ENCODE data around the gene CLBA1.

Gene CLBA1

DNA sequence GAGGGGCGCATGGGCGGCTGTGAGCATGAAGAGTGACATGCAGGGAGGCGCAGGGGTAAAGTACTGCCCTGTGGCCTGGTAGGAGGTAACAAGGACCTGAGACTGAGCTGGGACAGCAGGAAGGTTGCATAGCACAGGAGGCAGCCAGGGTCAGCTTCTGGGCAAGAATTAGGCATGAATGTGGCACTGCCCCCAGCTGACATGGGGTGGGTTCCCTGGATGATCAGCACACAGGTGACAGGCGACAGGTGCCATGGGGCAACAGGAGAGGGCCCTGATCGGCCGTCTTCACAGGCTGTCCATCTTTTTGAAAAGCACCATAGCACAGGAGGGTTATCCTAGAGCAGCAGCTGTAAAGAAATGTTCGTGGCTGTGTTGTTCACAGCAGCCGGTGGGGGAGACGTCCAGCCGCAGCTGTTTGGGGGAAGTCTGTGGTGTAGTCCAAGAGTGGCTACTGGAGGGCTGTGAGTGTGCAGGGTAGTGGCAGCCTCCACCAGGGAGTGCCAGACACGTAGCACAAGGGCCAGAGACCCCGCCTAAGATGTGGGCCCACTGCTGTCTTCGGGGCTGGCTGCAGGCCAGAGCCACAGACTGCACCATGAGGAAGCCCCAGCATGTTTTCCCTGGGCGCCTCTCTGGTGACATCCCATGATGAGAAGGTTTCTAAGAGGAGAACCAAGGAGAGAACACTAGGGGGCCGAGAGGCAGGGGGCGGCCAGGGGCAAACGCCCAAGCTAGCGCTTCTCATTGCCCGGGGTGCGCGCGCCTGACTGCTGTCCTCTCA, 8.4 kb downstream of the CLBA1 start:
- DNase-seq = peak in 1 of 10 donors; percentile 73
- intact Hi-C loops (cut with DNase I) = no loop called here

DNA sequence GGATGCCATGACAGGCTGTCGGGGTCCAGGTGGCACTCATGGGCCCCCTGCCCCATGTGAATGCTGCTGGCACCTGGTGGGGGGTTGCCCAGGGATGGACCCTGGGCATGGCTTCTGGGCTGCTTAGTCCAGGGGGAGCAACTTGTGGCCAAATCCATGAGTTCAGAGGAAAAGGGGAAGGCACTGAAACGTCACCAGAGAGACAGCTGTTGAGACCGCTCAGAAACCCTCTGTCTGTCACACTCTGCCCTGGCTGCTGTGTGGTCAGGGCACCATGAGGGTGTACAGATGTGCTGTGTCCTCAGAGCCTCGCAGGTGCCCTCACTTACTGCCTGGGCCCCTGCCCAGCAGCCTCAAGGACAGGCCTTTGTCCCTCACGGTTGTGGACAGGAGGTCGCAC, 9.4 kb downstream of the CLBA1 start:
- intact Hi-C loops (cut with DNase I) = no loop called here
- peak in 1 of 10 donors; percentile 57 for DNase-seq

DNA sequence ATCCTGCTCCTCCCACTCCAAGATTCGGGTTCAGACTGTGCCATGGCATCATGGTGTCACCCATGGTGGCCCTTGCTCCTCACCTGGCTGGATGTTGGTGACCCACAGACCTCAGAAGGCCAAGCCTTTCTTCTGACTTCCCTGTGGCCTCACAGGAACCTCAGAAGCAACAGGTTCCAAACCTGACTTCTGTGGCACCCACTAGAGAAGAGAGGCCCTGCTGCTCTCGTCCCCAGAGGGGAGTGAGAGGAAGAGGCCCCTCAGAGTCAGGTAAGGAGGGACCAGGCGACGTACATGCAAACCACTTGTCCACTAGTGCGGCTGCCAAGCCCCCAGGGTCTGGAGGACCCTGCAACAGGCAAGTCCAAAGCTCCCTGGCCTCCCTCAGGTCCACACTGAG, 10.4 kb downstream of the CLBA1 start:
- DNase-seq = no peak
- intact Hi-C loops (cut with DNase I) = no loop called here

DNA sequence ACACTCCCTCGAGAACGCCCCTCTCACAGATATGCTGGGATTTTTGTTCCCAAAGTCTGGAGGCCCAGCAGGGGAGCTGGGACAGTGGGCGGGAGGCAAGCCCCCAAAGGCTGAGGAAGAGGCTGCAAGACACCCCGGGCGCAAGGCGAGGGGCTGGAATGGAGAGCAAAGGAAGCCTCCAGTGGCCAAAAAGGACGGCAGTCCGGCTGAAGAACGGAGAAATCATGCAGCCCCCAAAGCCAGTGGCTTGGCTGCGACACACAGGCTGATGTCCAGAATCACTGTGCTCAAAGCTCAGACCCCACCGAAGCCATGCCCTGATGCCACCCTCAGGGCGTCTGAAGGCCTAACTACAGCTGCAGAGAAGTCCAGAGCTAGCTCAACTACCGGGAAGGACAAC, 10.9 kb downstream of the CLBA1 start:
- intact Hi-C loops (cut with DNase I) = no loop called here
- DNase-seq = no peak

DNA sequence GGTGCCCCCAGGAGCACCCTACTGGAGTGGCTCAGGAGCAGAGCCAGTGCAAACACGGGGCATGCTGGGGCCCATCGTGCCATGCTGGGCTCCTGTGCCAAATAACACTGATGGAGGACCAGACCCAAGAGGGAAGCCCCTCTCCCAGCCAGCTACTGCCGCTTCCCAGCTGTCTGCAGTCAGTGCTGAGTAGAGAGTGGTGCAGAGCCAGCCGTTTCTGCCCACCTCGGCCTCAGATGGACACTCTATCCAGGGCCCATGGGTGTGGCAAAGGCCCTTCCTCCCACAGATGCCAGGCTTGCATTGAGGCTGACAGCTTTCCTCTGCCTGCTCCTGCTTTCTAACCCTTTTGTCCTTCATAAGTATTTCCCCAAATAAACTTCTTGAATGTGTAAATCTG, 13.2 kb downstream of the CLBA1 start:
- intact Hi-C loops (cut with DNase I) = no loop called here
- DNase-seq = peak in 1 of 10 donors; percentile 23

DNA sequence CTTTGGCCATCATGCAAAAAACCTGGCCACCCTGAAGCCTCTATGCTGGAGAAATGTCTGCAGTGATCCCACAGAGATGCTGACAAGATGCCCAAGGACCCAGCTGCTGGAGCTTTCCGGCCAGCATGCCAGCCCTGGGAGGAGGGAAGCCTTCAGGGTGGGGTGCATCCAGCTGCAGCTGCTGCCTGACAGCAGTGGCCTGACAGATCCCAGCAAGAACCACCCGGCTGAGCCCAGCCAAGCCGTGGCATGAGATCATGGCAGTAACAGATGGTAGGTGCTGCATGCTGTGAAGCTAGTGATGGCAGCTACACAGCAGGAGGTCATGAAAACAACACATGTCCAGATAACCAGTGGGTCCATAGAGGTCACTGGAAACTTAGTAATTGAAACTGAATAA, 13.8 kb downstream of the CLBA1 start:
- DNase-seq = peak in 1 of 10 donors; percentile 56
- intact Hi-C loops (cut with DNase I) = no loop called here

DNA sequence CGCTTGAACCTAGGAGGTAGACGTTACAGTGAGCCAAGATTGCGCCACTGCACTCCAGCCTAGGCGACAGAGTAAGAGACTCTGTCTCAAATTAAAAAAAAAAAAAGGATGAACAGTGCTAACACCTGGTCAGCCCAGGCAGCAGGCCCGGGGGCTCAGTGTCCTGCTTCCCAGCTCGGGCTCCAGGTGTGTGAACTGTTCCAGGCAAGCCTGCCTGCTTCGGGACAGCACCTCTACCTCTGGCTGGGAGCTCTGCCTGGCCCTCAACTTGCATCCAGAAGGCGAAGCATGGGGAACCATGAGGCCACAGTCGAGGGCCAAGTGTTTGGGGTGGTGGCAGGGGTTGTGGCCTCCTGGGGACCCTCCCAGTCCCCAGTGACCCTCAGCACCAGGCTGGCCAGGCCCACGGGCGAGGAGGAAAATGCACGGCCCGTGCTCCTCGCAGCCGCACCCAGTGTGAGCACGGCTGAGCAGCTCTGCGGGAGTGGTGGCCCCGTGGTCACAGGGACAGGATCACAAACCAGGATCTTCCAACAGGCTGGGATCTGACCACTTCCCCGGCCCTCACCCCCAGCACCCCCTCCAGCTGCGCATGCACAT, 19.8 kb downstream of the CLBA1 start:
- peak in 2 of 10 donors; percentile 73 to 76 for DNase-seq
- intact Hi-C loops (cut with DNase I) = no loop called here

DNA sequence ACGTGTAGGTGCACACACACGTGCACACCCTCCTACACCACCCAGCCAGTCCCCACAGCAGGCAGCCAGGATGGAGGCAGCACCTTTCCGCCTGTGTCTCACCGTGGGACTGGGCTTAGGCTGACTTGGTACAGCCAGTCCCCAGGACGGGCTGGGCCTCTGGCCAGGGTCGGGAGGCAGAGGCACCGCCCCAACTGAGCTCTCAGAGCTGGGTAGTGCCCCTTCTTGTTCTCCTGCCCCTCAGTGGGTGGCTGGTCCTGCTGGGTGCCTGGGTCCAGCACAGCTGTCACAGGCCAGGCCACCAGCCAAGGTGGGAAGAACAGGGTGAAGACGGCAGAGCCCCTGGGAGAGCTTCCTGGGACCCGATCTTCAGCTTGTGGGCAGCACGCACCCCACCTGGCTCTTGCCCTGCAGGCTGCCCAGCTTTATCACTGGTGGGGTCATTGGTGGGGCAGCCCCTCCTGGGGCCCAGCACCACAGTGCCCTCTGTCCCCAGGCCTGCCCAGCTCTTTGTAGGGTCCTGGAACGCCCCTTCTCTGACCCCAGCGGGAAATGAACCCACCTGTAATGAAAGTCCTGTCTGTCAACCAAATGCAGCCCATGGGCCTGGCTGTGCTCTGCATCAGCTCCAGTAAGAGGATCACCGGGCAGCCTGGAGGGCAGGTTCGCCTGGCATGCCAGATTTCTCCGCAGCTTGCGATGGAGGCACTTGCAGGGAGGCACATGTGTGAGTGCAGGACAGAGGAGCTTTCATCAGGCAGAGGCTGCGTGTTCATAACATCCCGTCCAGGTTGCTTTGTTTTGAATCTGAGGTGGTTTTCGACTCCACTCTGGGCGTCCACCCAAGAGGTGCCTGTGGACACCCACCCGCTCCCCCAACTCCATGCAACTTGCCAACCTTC, 20.6 kb downstream of the CLBA1 start:
- peak in 2 of 10 donors; percentile 62 to 75 for DNase-seq
- intact Hi-C loops (cut with DNase I) = no loop called here

DNA sequence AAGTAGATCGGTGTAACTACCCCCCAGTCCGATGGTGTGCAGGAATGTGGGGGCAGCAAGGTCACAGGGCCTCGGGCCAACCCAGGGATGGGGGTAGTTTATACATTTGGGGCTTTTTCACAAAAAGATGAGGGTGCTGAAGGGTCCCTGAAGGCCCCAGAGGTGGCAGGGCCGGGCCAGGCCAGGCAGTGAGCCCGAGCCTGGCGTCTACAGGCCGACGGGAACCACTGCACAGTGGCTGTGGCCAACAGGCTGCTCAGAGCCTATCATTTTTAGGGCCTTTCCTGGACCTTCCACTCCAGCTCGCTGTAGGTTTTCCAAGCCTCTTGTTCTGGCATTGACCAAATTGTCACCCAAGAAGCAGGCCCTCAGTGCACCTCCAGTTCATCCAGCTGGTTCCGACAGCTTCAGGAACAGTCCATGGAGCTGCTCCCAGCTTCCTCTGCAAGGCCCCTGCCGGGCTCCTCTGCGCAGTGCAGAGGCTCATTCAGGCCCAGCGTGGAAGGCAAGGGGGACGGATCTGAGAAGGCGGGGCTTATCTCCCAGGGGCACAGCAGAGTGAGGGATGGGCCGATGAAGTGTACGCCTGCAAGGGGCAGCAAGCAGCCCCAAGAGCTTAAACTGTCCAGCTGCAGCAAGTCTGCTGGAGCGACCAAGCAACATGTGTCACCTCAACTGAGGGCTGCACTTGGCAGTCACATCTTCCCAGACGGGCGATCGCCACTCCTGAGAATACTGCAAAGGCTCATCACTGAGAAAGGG, 21.4 kb downstream of the CLBA1 start:
- intact Hi-C loops (cut with DNase I) = no loop called here
- DNase-seq = peak in 2 of 10 donors; percentile 45 to 61

DNA sequence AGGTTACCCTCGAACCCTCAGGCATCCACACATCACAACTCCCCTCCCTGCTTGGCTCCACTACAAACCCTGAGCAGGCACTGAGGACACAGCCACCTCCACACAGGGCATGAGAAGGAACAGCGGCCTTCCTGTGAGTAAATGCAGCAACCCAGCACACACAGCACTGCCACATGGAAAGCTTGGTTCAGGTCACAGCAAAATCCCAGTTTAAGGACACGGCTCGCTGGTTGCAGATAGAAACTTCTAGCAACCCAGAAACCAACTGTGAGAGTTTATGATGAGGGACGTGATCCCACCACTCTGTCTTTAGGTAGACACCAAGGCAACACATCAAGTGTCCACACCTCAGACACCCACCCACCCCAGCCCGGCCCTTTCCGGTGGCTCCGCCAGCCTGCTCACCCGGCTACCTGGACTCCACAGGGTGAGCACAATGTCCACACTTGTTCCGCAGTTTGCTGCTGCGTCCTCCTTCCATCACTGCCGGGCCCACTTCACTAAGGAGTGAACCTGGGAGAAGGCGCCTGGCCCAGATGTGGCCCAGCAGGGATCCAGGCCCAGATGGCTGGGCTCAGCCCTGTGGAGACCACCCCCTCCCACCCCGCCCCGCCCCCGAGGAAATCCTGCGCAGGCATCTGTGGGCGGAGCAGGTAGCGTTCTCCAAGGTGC, 22.1 kb downstream of the CLBA1 start:
- DNase-seq = peak in 2 of 10 donors; percentile 17 to 41
- intact Hi-C loops (cut with DNase I) = no loop called here

DNA sequence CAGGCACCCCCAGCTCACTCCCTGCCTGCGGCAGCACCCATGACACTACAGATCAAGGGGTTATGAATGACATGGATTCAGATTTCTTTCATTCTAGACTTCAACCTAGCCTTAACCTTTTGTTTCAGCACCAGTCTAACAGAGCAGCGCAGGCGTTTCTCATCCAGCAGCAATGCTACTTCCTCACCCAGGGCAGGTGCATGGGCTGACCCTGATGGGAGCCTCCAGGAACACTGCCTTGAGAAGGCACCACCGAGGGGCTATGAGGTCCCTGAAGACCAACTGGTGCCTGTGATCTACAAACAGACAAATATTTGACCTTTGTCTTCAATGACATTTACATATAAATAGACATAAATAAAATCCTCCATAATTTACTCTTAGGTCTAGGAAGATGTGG, 24.5 kb downstream of the CLBA1 start:
- peak in 2 of 10 donors; percentile 17 to 39 for DNase-seq
- intact Hi-C loops (cut with DNase I) = no loop called here

DNA sequence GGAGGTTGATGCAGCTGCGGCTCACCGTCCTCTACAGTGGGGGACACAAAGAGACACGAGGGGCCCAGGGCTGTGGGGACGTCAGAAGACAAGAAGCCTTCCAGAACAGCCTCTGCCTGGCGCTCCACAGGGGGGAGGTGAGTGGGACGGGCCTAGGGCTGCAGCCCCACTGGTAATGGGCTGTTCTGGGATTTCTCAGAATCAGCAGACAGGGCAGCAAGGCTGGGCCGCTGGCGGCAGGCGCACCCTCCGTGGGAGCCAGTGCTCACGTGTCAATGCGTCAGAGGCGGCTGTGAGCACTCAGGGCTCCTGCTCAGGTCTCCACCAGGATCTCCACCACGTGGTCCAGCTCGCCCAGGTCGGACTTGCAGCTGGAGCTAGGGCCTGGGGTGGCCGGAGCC, 25.3 kb downstream of the CLBA1 start:
- DNase-seq = peak in 2 of 10 donors; percentile 77 to 79
- intact Hi-C loops (cut with DNase I) = no loop called here

DNA sequence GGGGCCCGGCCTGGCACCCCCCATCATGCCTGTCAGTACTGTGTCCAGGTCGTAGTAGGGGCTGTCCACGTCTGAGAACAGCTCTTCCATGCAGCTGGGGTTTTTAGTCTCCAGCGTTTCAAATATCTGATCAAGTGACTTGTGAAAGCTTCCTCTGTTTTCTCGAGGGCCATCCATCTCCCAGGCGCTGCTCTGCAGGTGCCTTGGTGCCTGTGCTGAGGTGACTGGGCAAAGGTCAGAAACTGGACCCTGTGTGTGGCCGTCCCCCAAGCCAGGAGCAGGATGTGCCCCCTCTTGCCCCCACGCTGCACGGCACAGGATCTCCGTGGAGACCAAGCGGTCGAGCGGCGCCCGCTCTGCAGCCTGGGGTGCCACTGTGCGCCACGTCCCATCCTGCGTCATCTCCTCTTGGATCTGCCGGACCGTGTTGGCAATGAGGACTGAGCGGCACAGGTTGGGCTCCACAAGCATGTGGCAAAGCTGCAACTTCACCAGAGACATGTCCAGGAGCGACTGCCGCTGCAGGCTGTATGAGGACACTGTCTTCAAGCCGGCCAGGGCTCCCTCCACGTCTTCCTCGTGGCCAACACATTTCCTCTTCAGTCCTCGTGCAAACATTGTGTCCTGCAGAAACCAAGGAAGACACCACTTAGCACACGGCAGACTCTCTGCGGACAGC, 25.9 kb downstream of the CLBA1 start:
- intact Hi-C loops (cut with DNase I) = no loop called here
- DNase-seq = peak in 2 of 10 donors; percentile 60 to 76

DNA sequence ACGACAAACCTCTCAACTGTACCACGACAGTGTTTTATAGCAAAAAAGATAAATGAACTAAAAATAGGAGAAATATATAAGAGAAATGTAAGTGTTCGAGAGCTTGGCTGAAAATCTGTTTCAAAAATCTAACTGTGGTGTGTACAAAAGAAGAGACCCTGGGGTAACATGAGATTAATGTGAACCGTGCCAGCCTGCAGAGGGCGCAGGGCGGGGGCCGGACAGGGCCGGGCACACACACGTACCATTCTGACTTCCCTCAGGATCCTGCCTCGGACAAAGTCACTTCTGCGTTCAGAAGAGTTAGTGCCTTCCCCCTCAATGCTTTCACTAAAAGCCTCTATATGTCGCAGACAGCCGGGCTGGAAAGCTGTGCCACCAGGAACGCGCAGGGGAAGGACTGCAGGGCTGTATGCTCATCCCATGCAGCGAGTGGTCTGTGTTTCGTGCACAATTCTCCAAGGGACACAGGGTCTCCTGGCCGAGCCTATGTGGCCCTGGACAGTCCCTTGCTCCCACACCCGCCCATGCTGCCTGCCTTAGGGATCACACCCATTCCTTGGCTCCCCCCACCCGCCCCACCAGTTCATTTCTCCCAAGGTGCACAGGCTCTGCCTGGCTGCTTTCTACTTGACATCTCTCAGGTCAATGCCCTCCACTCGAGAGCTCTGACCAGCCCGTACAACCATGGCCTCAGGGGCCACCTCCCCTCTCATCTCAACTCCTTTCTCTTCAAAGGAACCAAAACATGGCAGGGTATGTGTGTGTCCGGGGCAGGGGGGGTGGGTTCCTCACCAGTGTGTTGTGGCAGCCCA, 26.8 kb downstream of the CLBA1 start:
- intact Hi-C loops (cut with DNase I) = no loop called here
- peak in 3 of 10 donors; percentile 15 to 89 (median 81) for DNase-seq

DNA sequence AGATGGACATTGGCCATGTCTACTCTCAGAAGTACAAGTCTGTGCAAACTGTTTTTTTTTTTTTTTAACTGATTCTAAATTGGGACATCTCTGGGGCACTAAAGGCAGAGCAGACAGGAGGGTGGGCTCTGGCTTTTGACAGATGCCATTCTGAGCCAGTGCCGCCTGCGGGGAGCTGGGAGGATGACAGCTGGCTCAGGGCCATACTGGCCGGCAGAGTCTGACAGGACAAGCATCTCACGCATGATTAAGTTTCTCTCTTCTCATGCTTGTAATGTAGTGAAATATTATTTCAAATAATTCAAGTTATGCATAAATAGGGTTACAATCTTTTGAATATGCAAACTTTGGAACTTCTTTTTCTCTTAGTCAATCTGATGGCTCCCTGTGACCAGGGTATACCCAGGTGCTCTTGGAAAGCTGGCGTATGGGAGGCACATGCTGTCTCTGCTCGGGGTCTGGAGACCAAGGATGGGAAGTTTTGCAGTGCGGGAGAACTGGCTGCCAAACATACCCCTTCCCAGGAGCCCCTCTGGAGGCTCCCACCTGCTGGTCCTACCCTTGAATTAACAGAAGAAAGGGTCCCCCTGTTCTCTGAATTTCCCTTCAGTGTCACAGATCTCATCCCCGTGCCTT, 27.7 kb downstream of the CLBA1 start:
- peak in 5 of 10 donors; percentile 21 to 88 (median 44) for DNase-seq
- intact Hi-C loops (cut with DNase I) = no loop called here

DNA sequence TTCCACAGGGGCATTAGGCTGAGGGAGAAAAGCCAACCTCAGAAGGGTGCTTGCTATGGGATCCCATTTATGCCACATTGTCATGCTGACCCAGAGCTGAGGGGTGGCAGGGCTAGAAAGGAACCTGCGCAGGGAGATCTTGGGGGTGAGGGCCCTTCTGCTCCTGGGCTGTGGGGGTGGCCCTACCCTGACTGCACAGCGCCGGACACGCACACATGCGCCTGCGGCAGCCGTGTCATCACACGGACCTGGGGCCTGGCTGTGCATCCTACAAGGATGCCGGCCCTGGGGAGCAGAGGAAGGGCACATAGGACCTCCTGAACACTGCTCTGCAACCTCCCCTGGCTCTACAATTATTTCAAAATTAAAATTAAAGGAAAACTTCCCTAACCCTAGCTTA, 28.4 kb downstream of the CLBA1 start:
- intact Hi-C loops (cut with DNase I) = no loop called here
- peak in 2 of 10 donors; percentile 42 to 63 for DNase-seq

DNA sequence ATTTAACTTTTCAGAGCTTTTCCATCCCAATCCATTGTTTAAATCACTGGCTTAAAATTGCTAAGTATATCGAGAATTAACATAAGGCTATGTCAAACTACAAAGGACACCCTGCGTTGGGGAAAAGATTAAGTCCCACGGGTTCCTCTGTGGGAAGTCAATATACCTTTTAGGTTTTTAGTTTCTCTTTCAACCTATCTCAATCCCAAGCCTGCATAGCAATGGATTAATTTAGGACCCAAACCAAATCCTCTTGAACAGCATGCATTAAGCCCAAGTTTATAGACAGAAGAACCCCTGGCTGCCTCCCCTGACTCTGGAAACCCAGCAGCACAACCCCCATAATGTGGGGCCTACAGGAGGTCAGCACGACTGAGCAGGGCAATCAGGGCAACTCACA, 29.0 kb downstream of the CLBA1 start:
- no peak for DNase-seq
- intact Hi-C loops (cut with DNase I) = no loop called here

DNA sequence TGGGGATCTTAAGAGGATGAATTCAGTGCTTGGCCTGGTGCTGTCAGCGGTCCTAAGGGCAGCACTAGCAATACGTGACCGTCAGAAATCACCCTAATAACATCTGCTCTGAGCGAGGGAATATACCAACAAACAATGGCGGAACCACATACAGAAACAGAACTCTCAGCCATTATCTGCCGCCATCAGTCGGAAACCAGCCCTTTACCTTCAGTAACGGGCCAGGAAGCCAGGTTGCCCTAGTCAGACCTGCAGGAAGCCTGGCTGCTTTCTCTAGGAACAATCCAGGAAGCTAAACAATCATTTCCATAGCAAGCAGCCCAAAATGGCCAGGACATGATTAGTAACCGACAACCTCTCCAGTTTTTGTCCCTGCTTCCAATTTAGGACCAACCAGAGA, 29.7 kb downstream of the CLBA1 start:
- DNase-seq = peak in 1 of 10 donors; percentile 6
- intact Hi-C loops (cut with DNase I) = no loop called here

Measured in posterior cingulate gyrus (tissue), 11 donors.